Tibial artery (tissue), 4 donors: ENCODE measurements around the gene SHOX.
"Not testable (repeated sequence)": the region's sequence is repeated elsewhere in the genome, so short reads cannot be mapped to it uniquely, and the experiment has no call there.

Experiments
- DNase-seq, 2 donors: peaks; one replicate each; pipeline ENCODE4 v3.0.0-alpha.2; 2019
- H3K27ac ChIP-seq, 2 donors: fragments of 200-600 bp; sonication (generic) in 1 of 2; 1 replicate in 1 of 2; 2 replicates in 1 of 2; pipeline ENCODE4 v1.5.1; 2018 to 2019; ENCODE audit warnings: mild to moderate bottlenecking in 1 of 2
- H3K27me3 ChIP-seq, 2 donors: fragments of 200-600 bp; sonication (generic) in 1 of 2; one replicate each; pipeline versions ENCODE4 v1.5.1 to v1.6.0; 2016 to 2019
- H3K36me3 ChIP-seq, 3 donors: fragments of 200-600 bp; sonication (generic) in 2 of 3; one replicate each; pipeline ENCODE4 v1.5.1; 2016 to 2019; ENCODE audit warnings: mild to moderate bottlenecking in 2 of 3
- H3K4me1 ChIP-seq, 4 donors: fragments of 200-600 bp; sonication (generic) in 2 of 4; 1 replicate in 3 of 4; 2 replicates in 1 of 4; pipeline ENCODE4 v1.5.1; 2016 to 2019
- H3K4me3 ChIP-seq, 2 donors: fragments of 200-600 bp; sonication (generic) in 1 of 2; 1 replicate in 1 of 2; 2 replicates in 1 of 2; pipeline ENCODE4 v1.5.1; 2018 to 2019; ENCODE audit warnings: mild to moderate bottlenecking in 2 of 2
- H3K9me3 ChIP-seq, 3 donors: fragments of 200-600 bp; sonication (generic) in 1 of 3; one replicate each; pipeline ENCODE4 v1.5.1; 2016 to 2019
- CTCF ChIP-seq, 2 experiments: fragments of 200-600 bp in 1 of 2; fragments of 450-650 bp in 1 of 2; IDR thresholded peaks; one replicate each; pipeline ENCODE4 v1.5.1; 2017 to 2019; ENCODE audit warnings: antibody characterized with exemption in 2 of 2, mild to moderate bottlenecking in 1 of 2, moderate library complexity in 1 of 2
- intact Hi-C: fragments of 100-400 bp; cut with DNase I; formaldehyde crosslinking; loops from one replicate; pipeline ENCODE4 v1.15.0; 2023; ENCODE audit warnings: low total_unique reads

The SHOX gene

GRCh38 chrX:625137-625691, 5.4 kb upstream of the SHOX start:
- TF ChIP-seq CTCF (IDR thresholded peaks at IDR 0.05): no peak
- no peak for DNase-seq
- H3K27ac ChIP-seq: no peak overlapping the region
- H3K36me3 ChIP-seq: no peaks in the 10 kb centered on the region
- peaks cover 0 to 45% of the 10 kb centered on the region in 2 donors for H3K27me3 ChIP-seq
- H3K4me3 ChIP-seq: no peak overlapping the region
- no peaks in the 10 kb centered on the region for H3K9me3 ChIP-seq
- peaks cover 0 to 12% (median 10%) of the 10 kb centered on the region in 4 donors for H3K4me1 ChIP-seq
- intact Hi-C loops: no loop called here

DNA sequence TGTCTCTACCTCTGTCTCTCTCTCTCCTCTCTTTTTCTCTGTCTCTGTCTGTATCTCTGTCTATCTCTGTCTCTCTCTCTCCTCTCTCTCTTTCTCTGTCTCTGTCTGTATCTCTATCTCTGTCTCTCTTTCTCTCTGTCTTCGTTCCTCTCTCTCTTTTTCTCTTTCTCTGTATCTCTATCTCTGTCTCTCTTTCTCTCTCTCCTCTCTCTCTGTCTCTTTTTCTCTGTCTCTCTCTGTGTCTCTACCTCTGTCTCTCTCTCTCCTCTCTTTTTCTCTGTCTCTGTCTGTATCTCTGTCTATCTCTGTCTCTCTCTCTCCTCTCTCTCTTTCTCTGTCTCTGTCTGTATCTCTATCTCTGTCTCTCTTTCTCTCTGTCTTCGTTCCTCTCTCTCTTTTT, 4.5 kb upstream of the SHOX start:
- H3K4me3 ChIP-seq, H3K27ac ChIP-seq, H3K36me3 ChIP-seq, DNase-seq, H3K9me3 ChIP-seq, intact Hi-C loops: not testable (repeated sequence)
- H3K4me1 ChIP-seq: peaks cover 0 to 12% (median 10%) of the 10 kb centered on the region in 4 donors
- H3K27me3 ChIP-seq: peaks cover 0 to 49% of the 10 kb centered on the region in 2 donors

DNA sequence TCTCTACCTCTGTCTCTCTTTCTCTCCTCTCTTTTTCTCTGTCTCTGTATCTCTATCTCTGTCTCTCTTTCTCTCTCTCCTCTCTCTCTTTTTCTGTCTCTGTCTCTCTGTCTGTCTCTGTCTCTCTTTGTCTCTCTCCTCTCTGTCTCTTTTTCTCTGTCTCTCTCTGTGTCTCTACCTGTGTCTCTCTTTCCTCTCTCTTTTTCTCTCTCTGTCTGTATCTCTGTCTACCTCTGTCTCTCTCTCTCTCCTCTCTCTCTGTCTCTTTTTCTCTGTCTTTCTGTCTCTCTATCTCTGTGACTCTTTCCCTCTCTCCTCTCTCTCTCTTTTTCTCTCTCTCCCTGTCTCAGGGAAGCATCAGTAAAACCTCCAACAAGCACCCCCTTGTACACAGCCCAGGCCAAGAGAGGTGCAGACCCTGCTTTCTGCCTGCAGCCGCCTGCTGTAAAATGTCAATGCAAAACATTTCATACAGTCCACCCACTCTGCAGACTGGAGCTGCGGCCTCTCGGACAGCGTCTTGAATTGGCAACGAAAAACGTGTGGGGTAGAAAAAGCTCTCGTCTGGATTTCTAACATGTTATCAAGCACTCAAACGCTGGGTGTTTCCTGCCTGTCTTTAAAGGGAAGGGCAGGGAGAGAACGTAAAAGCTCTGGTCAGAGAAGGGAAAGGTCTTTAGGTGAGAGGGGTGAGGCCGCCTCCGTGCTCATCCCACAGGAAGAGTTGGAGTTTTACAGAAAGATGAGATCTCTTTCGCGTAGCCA, 3.7 kb upstream of the SHOX start:
- DNase-seq: no peak
- peaks cover 0 to 12% (median 11%) of the 10 kb centered on the region in 4 donors for H3K4me1 ChIP-seq
- no peaks in the 10 kb centered on the region for H3K36me3 ChIP-seq
- no peak overlapping the region for H3K4me3 ChIP-seq
- intact Hi-C loops: no loop called here
- peaks cover 0 to 52% of the 10 kb centered on the region in 2 donors for H3K27me3 ChIP-seq
- H3K9me3 ChIP-seq: no peaks in the 10 kb centered on the region
- no peak for TF ChIP-seq CTCF (IDR thresholded peaks at IDR 0.05)
- no peak overlapping the region for H3K27ac ChIP-seq

- no peak for DNase-seq
- Histone ChIP-seq H3K36me3 (no peaks in the 10 kb centered on the region), H3K4me1 (peaks cover 0 to 12% (median 11%) of the 10 kb centered on the region in 4 donors)
Observed at GRCh38 chrX:627510-627981, 3.0 kb upstream of the SHOX start.

DNA sequence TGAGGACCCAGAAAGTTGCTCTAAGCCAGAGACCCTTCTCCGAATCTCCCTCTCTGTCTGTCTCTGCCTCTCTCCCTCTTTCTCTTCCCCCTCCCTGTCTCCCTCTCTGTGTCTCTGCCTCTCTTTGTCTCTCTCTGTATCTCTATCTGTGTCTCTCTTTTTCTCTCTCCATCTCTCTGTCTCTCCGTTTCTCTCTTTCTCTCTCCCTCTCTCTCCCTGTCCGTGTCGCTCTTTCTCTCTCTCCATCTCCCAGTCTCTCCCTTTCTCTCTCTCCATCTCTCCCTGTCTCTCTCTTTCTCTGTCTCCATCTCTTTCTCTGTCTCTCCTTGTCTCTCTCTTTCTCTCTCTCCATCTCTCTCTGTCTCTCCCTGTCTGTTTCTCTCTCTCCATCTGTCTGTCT, 2.6 kb upstream of the SHOX start:
- intact Hi-C loops: no loop called here
- no peak for DNase-seq
- Histone ChIP-seq H3K4me1 (peaks cover 0 to 12% (median 11%) of the 10 kb centered on the region in 4 donors), H3K36me3 (no peaks in the 10 kb centered on the region), H3K4me3 (no peak overlapping the region), H3K27ac (no peak overlapping the region), H3K27me3 (peaks cover 0 to 60% of the 10 kb centered on the region in 2 donors), H3K9me3 (no peaks in the 10 kb centered on the region)
- no peak for TF ChIP-seq CTCF (IDR thresholded peaks at IDR 0.05)

More at GRCh38 chrX:627510-627981, 3.0 kb upstream of the SHOX start:
- Histone ChIP-seq H3K9me3 (no peaks in the 10 kb centered on the region), H3K4me3 (no peak overlapping the region), H3K27me3 (peaks cover 0 to 55% of the 10 kb centered on the region in 2 donors), H3K27ac (no peak overlapping the region)
- intact Hi-C loops: no loop called here
- TF ChIP-seq CTCF (IDR thresholded peaks at IDR 0.05): no peak
